ENCODE results near the gene SRP54. TPM values are rescaled to one million over a fixed set of nuclear protein-coding genes. Genes with fewer than 3 reads are reported as not detected.

SRP54 gene
- total RNA-seq, 1 donor from 2014 or later, result 74.0 TPM

- no peaks in the 10 kb centered on the region for H3K4me1 ChIP-seq (ENCODE audit: insufficient read depth, low read length)
- FAIRE-seq (no peak), DNase-seq (ENCODE audit: low read depth) (no peak)
- no peaks in the 10 kb centered on the region for H3K79me2 ChIP-seq (ENCODE audit: insufficient read depth, low read length)
- no peak overlapping the region for H3K9ac ChIP-seq (ENCODE audit: low read length)
- no peak overlapping the region for H2AFZ ChIP-seq (ENCODE audit: low read depth, low read length)
- no peak overlapping the region for H3K4me2 ChIP-seq (ENCODE audit: low read length)
- no peaks in the 10 kb centered on the region for H3K9me3 Mint-ChIP-seq (ENCODE audit: unreplicated experiment)
- peaks cover 13% of the 10 kb centered on the region for H3K36me3 Mint-ChIP-seq (ENCODE audit: low read depth, unreplicated experiment)
- H3K27ac Mint-ChIP-seq (ENCODE audit: unreplicated experiment), result no peak overlapping the region
- H3K36me3 ChIP-seq (ENCODE audit: insufficient read depth, low read length), result peaks cover 51% of the 10 kb centered on the region
- H3K27me3 Mint-ChIP-seq (ENCODE audit: low read depth, unreplicated experiment), result no peaks in the 10 kb centered on the region
- H4K20me1 ChIP-seq (ENCODE audit: insufficient read depth, low read length), result no peaks in the 10 kb centered on the region
- no peaks in the 10 kb centered on the region for H3K9me3 ChIP-seq (ENCODE audit: insufficient read depth, low read depth, low read length)
- no peak overlapping the region for H3K4me3 Mint-ChIP-seq (ENCODE audit: unreplicated experiment)
- H3K27ac ChIP-seq (ENCODE audit: low read depth, low read length), result no peak overlapping the region
- H3K27me3 ChIP-seq (ENCODE audit: insufficient read depth, low read length), result no peaks in the 10 kb centered on the region
- TF ChIP-seq CTCF (IDR thresholded peaks at IDR 0.05; ENCODE audit: insufficient read depth, low read depth, low read length), result no peak
- no peak overlapping the region for H3K4me3 ChIP-seq (ENCODE audit: insufficient read depth, low read depth, low read length)
- no peaks in the 10 kb centered on the region for H3K4me1 Mint-ChIP-seq (ENCODE audit: low read depth, unreplicated experiment)
These were observed 33.8 kb downstream of the SRP54 start for GRCh38 chr14:35016568-35016967.

GRCh38 chr14:35020713-35021112 is 37.9 kb downstream of the SRP54 start:
- Mint-ChIP-seq H3K4me1 (ENCODE audit: low read depth, unreplicated experiment) (no peaks in the 10 kb centered on the region), H3K27me3 (ENCODE audit: low read depth, unreplicated experiment) (no peaks in the 10 kb centered on the region), H3K9me3 (ENCODE audit: unreplicated experiment) (no peaks in the 10 kb centered on the region), H3K36me3 (ENCODE audit: low read depth, unreplicated experiment) (peaks cover 20% of the 10 kb centered on the region), H3K27ac (ENCODE audit: unreplicated experiment) (no peak overlapping the region), H3K4me3 (ENCODE audit: unreplicated experiment) (no peak overlapping the region)
- Histone ChIP-seq H3K4me1 (ENCODE audit: insufficient read depth, low read length) (no peaks in the 10 kb centered on the region), H3K27ac (ENCODE audit: low read depth, low read length) (no peak overlapping the region), H3K9ac (ENCODE audit: low read length) (no peak overlapping the region), H3K36me3 (ENCODE audit: insufficient read depth, low read length) (peaks cover 50% of the 10 kb centered on the region), H4K20me1 (ENCODE audit: insufficient read depth, low read length) (no peaks in the 10 kb centered on the region), H3K4me3 (ENCODE audit: insufficient read depth, low read depth, low read length) (no peak overlapping the region), H3K27me3 (ENCODE audit: insufficient read depth, low read length) (no peaks in the 10 kb centered on the region), H2AFZ (ENCODE audit: low read depth, low read length) (no peak overlapping the region), H3K4me2 (ENCODE audit: low read length) (no peak overlapping the region), H3K9me3 (ENCODE audit: insufficient read depth, low read depth, low read length) (no peaks in the 10 kb centered on the region), H3K79me2 (ENCODE audit: insufficient read depth, low read length) (no peaks in the 10 kb centered on the region)
- DNase-seq (ENCODE audit: low read depth), result no peak
- no peak for FAIRE-seq
- TF ChIP-seq EZH2 (IDR thresholded peaks at IDR 0.05; ENCODE audit: insufficient read depth, low read length) (no peak), CTCF (IDR thresholded peaks at IDR 0.05; ENCODE audit: insufficient read depth, low read depth, low read length) (no peak)

DNA sequence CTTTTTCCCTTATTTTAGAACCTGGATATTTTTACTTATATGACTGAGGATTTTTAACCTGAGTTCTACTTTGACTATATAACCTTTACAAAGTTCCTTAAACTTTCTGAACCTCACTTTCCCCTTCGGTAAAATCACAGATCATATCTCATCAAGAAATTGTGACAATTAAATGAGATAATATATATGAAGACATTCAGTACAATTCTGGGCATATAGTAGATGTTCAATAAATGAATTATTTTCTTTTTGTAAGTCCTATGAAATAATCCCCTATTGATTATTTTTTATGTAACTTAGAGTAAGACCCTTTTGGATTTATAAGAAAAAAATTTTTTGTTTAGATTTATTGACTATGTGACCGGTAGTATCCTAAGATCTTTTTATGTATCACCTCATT is 45.6 kb downstream of the SRP54 start:
- H3K27ac Mint-ChIP-seq (ENCODE audit: unreplicated experiment), result no peak overlapping the region
- no peaks in the 10 kb centered on the region for H3K4me1 Mint-ChIP-seq (ENCODE audit: low read depth, unreplicated experiment)
- peaks cover 3% of the 10 kb centered on the region for H4K20me1 ChIP-seq (ENCODE audit: insufficient read depth, low read length)
- no peak overlapping the region for H3K4me3 ChIP-seq (ENCODE audit: insufficient read depth, low read depth, low read length)
- H3K79me2 ChIP-seq (ENCODE audit: insufficient read depth, low read length), result no peaks in the 10 kb centered on the region
- no peak overlapping the region for H2AFZ ChIP-seq (ENCODE audit: low read depth, low read length)
- H3K9me3 Mint-ChIP-seq (ENCODE audit: unreplicated experiment), result peaks cover 3% of the 10 kb centered on the region
- H3K4me1 ChIP-seq (ENCODE audit: insufficient read depth, low read length), result no peaks in the 10 kb centered on the region
- H3K9ac ChIP-seq (ENCODE audit: low read length), result no peak overlapping the region
- no peaks in the 10 kb centered on the region for H3K27me3 ChIP-seq (ENCODE audit: insufficient read depth, low read length)
- H3K27ac ChIP-seq (ENCODE audit: low read depth, low read length), result no peak overlapping the region
- no peak for DNase-seq (ENCODE audit: low read depth)
- H3K9me3 ChIP-seq (ENCODE audit: insufficient read depth, low read depth, low read length), result no peaks in the 10 kb centered on the region
- peaks cover 33% of the 10 kb centered on the region for H3K36me3 ChIP-seq (ENCODE audit: insufficient read depth, low read length)
- H3K4me3 Mint-ChIP-seq (ENCODE audit: unreplicated experiment), result no peak overlapping the region
- FAIRE-seq, result no peak
- H3K27me3 Mint-ChIP-seq (ENCODE audit: low read depth, unreplicated experiment), result no peaks in the 10 kb centered on the region
- H3K4me2 ChIP-seq (ENCODE audit: low read length), result no peak overlapping the region
- TF ChIP-seq EZH2 (IDR thresholded peaks at IDR 0.05; ENCODE audit: insufficient read depth, low read length), result no peak
- no peak for TF ChIP-seq CTCF (IDR thresholded peaks at IDR 0.05; ENCODE audit: insufficient read depth, low read depth, low read length)
- H3K36me3 Mint-ChIP-seq (ENCODE audit: low read depth, unreplicated experiment), result peaks cover 11% of the 10 kb centered on the region
